Nephron progenitor cell (in vitro differentiated cells): ENCODE measurements around the gene UGT2A3.
"Not testable (repeated sequence)": the region's sequence is repeated elsewhere in the genome, so short reads cannot be mapped to it uniquely, and the experiment has no call there.

Experiments
- DNase-seq: peaks from one replicate; pipeline ENCODE4 v3.0.0; 2021
- H3K27ac Mint-ChIP-seq: 2 replicates; pipeline ENCODE4 v1.8.0; 2021; ENCODE audit warnings: mild to moderate bottlenecking, moderate library complexity, mixed read lengths
- H3K27me3 Mint-ChIP-seq: 2 replicates; pipeline ENCODE4 v1.8.0; 2021; ENCODE audit warnings: mild to moderate bottlenecking, low read depth, mixed read lengths; ENCODE audit not compliant: poor library complexity
- H3K36me3 Mint-ChIP-seq: 2 replicates; pipeline ENCODE4 v1.8.0; 2021; ENCODE audit warnings: low read depth, mixed read lengths
- H3K4me1 Mint-ChIP-seq: 2 replicates; pipeline ENCODE4 v1.8.0; 2021; ENCODE audit warnings: mixed read lengths
- H3K4me3 Mint-ChIP-seq: 2 replicates; pipeline ENCODE4 v1.8.0; 2021; ENCODE audit warnings: mild to moderate bottlenecking, moderate library complexity, mixed read lengths
- H3K9me3 Mint-ChIP-seq: 2 replicates; pipeline ENCODE4 v1.8.0; 2021; ENCODE audit warnings: mild to moderate bottlenecking, moderate library complexity, mixed read lengths
- TF ChIP-seq, protein P1 (sequence below): fragments of 200-600 bp; sonication (generic); IDR thresholded peaks from 2 replicates; pipeline ENCODE4 v1.5.0; 2021; ENCODE audit warnings: antibody characterized with exemption

UGT2A3 gene

GRCh38 chr4:68984947-68985346 is 33.3 kb upstream of the UGT2A3 start:
- TF ChIP-seq, protein P1, sequence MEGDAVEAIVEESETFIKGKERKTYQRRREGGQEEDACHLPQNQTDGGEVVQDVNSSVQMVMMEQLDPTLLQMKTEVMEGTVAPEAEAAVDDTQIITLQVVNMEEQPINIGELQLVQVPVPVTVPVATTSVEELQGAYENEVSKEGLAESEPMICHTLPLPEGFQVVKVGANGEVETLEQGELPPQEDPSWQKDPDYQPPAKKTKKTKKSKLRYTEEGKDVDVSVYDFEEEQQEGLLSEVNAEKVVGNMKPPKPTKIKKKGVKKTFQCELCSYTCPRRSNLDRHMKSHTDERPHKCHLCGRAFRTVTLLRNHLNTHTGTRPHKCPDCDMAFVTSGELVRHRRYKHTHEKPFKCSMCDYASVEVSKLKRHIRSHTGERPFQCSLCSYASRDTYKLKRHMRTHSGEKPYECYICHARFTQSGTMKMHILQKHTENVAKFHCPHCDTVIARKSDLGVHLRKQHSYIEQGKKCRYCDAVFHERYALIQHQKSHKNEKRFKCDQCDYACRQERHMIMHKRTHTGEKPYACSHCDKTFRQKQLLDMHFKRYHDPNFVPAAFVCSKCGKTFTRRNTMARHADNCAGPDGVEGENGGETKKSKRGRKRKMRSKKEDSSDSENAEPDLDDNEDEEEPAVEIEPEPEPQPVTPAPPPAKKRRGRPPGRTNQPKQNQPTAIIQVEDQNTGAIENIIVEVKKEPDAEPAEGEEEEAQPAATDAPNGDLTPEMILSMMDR, result no peak
- Mint-ChIP-seq H3K27me3 (no peaks in the 10 kb centered on the region), H3K36me3 (no peaks in the 10 kb centered on the region)

DNA sequence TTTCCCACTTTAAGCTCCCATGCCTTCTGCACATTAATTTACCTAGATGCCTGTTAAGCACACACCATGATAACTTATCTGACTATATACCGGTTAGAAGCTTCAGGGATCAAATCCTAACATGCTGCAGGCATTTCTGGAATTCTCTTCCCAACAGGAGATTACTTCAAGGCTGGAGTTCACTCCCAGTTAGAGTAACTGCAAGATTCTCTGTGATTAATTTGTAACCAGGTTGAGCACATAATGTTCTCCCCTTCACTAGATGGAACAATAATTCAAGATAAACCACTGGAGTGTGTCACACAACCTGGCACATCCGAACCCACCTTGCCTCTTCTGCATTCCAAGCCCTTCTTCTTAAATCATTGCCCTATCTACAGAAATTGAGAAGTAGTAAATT is 11.8 kb upstream of the UGT2A3 start:
- Mint-ChIP-seq H3K27me3 (no peaks in the 10 kb centered on the region), H3K9me3 (peaks cover 4% of the 10 kb centered on the region), H3K4me3 (no peak overlapping the region), H3K36me3 (no peaks in the 10 kb centered on the region), H3K4me1 (no peaks in the 10 kb centered on the region), H3K27ac (no peak overlapping the region)
- no peak for DNase-seq
- TF ChIP-seq, protein P1, result no peak

More at GRCh38 chr4:68984947-68985346, 33.3 kb upstream of the UGT2A3 start:
- H3K4me3 Mint-ChIP-seq, result no peak overlapping the region
- H3K9me3 Mint-ChIP-seq, result peaks cover 11% of the 10 kb centered on the region
- no peak overlapping the region for H3K27ac Mint-ChIP-seq
- DNase-seq, result no peak
- H3K4me1 Mint-ChIP-seq, result no peaks in the 10 kb centered on the region

- peaks cover 4% of the 10 kb centered on the region for H3K9me3 Mint-ChIP-seq
- no peak for DNase-seq
- H3K27ac Mint-ChIP-seq, result no peak overlapping the region
Observed at GRCh38 chr4:68962868-68963267, 11.3 kb upstream of the UGT2A3 start.

GRCh38 chr4:68960294-68961163 is 8.9 kb upstream of the UGT2A3 start:
- H3K27ac Mint-ChIP-seq, result no peak overlapping the region
- H3K4me1 Mint-ChIP-seq, result no peaks in the 10 kb centered on the region
- no peak overlapping the region for H3K4me3 Mint-ChIP-seq
- H3K36me3 Mint-ChIP-seq, result no peaks in the 10 kb centered on the region
- no peaks in the 10 kb centered on the region for H3K27me3 Mint-ChIP-seq
- H3K9me3 Mint-ChIP-seq, result peaks cover 4% of the 10 kb centered on the region
- no peak for DNase-seq
- TF ChIP-seq, protein P1, result no peak

More at GRCh38 chr4:68962868-68963267, 11.3 kb upstream of the UGT2A3 start:
- Mint-ChIP-seq H3K4me3 (no peak overlapping the region), H3K27me3 (no peaks in the 10 kb centered on the region), H3K4me1 (no peaks in the 10 kb centered on the region), H3K36me3 (no peaks in the 10 kb centered on the region)
- TF ChIP-seq, protein P1, result no peak

GRCh38 chr4:68959085-68959484 is 7.5 kb upstream of the UGT2A3 start:
- H3K4me1 Mint-ChIP-seq, H3K27me3 Mint-ChIP-seq, DNase-seq, H3K4me3 Mint-ChIP-seq, H3K36me3 Mint-ChIP-seq, H3K27ac Mint-ChIP-seq, H3K9me3 Mint-ChIP-seq: not testable (repeated sequence)

DNA sequence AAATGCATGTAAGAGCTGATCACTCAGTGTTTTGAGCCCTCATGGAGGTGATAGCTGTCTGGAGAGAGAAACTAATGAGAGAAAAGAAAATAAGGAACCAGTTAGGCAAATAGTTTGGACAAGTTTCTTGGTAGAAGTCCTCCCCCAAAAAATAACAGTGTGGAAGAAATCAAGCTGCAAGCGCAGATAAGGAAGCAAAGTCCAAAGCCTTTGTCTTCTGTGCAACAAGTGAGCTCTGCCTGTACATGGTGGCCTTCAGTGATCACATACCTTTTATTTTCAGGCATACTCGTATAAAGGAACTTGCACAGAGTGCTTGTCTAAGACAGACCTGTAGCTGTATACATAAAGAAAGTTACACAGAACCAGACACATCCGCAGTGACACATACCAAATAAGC is 2.5 kb upstream of the UGT2A3 start:
- DNase-seq, result no peak
- Mint-ChIP-seq H3K4me3 (no peak overlapping the region), H3K27me3 (no peaks in the 10 kb centered on the region), H3K4me1 (no peaks in the 10 kb centered on the region), H3K9me3 (no peaks in the 10 kb centered on the region), H3K27ac (no peak overlapping the region), H3K36me3 (no peaks in the 10 kb centered on the region)
- TF ChIP-seq, protein P1, result no peak
